Lower leg skin (tissue), 3 donors: Measurements from ENCODE around the gene CEP63.

Source experiments
- CTCF ChIP-seq, 3 donors: fragments of 450-650 bp; IDR thresholded peaks; one replicate each; pipeline ENCODE4 v1.5.1; 2016; ENCODE audit warnings: antibody characterized with exemption in 3 of 3, mild to moderate bottlenecking in 3 of 3, moderate library complexity in 2 of 3
- POLR2A ChIP-seq, 2 donors: fragments of 450-650 bp; IDR thresholded peaks; one replicate each; pipeline ENCODE4 v1.6.1; 2016 to 2017; ENCODE audit warnings: antibody characterized with exemption in 2 of 2, mild to moderate bottlenecking in 1 of 2, moderate library complexity in 1 of 2

GRCh38 chr3:134474956-134475355 is 10.9 kb upstream of the CEP63 start:
- TF ChIP-seq POLR2A (IDR thresholded peaks at IDR 0.05) (no peak), CTCF (IDR thresholded peaks at IDR 0.05) (no peak)
